H1 (cell line): Measurements from ENCODE around the gene MEGF9. TPM values are rescaled to one million over a fixed set of nuclear protein-coding genes. Genes with fewer than 3 reads are reported as not detected.

Experiments used
- ATF2 ChIP-seq: IDR thresholded peaks from 2 replicates; pipeline ENCODE4 v1.6.1; 2012; ENCODE audit warnings: low read length, inconsistent platforms
- CEBPB ChIP-seq: IDR thresholded peaks from 2 replicates; pipeline ENCODE4 v1.6.1; 2012; ENCODE audit warnings: low read depth, low read length
- CTCF ChIP-seq, 3 experiments: IDR thresholded peaks; 1 replicate in 2 of 3; 2 replicates in 1 of 3; pipeline versions ENCODE4 v1.5.1 to v1.6.1; 2011; ENCODE audit warnings: low read length in 3 of 3, mild to moderate bottlenecking in 3 of 3, inconsistent platforms in 2 of 3, low read depth in 1 of 3, moderate library complexity in 1 of 3; ENCODE audit not compliant: insufficient read depth in 1 of 3; ENCODE audit errors: control extremely low read depth in 1 of 3
- SRF ChIP-seq: IDR thresholded peaks from 2 replicates; pipeline ENCODE4 v1.6.1; 2011; ENCODE audit warnings: mild to moderate bottlenecking, low read depth, low read length, moderate library complexity
- polyA plus RNA-seq, 7 experiments: library from polyadenylated mRNA; depleted of rRNA in 3 of 7; stranded (reverse) in 5 of 7; unstranded in 2 of 7; fragments of >200 nt in 5 of 7; fragments of 200-250 nt in 2 of 7; gene quantifications; 1 replicate in 5 of 7; 2 replicates in 1 of 7; 4 replicates in 1 of 7; pipeline versions ENCODE4 v1.2.1 to v1.2.3, GENCODE V29; 2011 to 2013; ENCODE audit warnings: missing spikeins in 2 of 7, mixed read lengths in 2 of 7
- total RNA-seq: library from RNA; stranded (reverse); fragmentation: NEBNext Ultra II Directional; extraction: Animal tissue kit (Norgen Biotek cat#: 25700); gene quantifications from 2 replicates; pipeline ENCODE4 v1.2.1, GENCODE V29; 2021

Gene MEGF9
- total and polyA plus RNA-seq, 2 of the 8 experiments (the other 6 are each of a cell fraction or from before 2014, with no cell fraction given): 0.45 to 1.8 TPM

GRCh38 chr9:120636194-120636957 lies 77.9 kb downstream of the MEGF9 start (continued):
- TF ChIP-seq CTCF (IDR thresholded peaks at IDR 0.05; ENCODE audit: control extremely low read depth in 1 of 3, insufficient read depth in 1 of 3, low read depth in 1 of 3, low read length in 3 of 3) (no peak), CEBPB (no peak), ATF2 (no peak), SRF (no peak)
- TF ChIP-seq, all 59 proteins: peak for 0
